Neural progenitor cell (in vitro differentiated cells): Measurements from ENCODE around the gene ANO1.

Experiments used
- EZH2 ChIP-seq: fragments of 200-600 bp; sonication (generic); IDR thresholded peaks from 2 replicates; pipeline ENCODE4 v1.6.1; 2017; ENCODE audit warnings: antibody characterized with exemption, mild to moderate bottlenecking, moderate library complexity
- TF ChIP-seq, protein P1 (sequence below): fragments of 200-600 bp; sonication (generic); IDR thresholded peaks from 2 replicates; pipeline ENCODE4 v1.5.1; 2017; ENCODE audit warnings: antibody characterized with exemption, mild to moderate bottlenecking

DNA sequence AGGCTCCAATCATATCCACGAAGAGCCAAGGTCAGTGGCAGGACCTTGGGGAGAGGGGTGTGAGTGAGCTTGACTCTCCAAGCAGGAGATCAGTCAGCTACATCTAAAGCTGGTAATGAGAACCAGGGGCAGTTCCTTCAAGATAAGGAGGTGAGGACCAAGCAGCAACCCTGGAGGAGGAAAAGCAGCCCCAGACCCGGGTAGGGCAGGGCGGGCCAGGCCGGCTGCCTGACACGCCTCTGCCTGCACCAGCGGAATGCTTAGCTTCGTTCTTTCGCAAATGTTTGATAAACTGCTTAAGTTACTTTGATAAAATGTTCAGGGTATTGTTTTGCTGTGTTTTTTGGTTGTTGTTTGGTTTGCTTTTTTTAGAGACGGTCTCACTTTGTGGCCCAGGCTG is 106.3 kb downstream of the ANO1 start:
- TF ChIP-seq, protein P1, sequence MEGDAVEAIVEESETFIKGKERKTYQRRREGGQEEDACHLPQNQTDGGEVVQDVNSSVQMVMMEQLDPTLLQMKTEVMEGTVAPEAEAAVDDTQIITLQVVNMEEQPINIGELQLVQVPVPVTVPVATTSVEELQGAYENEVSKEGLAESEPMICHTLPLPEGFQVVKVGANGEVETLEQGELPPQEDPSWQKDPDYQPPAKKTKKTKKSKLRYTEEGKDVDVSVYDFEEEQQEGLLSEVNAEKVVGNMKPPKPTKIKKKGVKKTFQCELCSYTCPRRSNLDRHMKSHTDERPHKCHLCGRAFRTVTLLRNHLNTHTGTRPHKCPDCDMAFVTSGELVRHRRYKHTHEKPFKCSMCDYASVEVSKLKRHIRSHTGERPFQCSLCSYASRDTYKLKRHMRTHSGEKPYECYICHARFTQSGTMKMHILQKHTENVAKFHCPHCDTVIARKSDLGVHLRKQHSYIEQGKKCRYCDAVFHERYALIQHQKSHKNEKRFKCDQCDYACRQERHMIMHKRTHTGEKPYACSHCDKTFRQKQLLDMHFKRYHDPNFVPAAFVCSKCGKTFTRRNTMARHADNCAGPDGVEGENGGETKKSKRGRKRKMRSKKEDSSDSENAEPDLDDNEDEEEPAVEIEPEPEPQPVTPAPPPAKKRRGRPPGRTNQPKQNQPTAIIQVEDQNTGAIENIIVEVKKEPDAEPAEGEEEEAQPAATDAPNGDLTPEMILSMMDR: no peak
- no peak for TF ChIP-seq EZH2
